ENCODE results near the gene RNFT1. TPM values are rescaled to one million over a fixed set of nuclear protein-coding genes. Genes with fewer than 3 reads are reported as not detected.
"Not testable (repeated sequence)": the region's sequence is repeated elsewhere in the genome, so short reads cannot be mapped to it uniquely, and the experiment has no call there.

The RNFT1 gene
- total and polyA plus RNA-seq, 9 donors = 9.0 to 19.3 (median 14.0) TPM

DNA sequence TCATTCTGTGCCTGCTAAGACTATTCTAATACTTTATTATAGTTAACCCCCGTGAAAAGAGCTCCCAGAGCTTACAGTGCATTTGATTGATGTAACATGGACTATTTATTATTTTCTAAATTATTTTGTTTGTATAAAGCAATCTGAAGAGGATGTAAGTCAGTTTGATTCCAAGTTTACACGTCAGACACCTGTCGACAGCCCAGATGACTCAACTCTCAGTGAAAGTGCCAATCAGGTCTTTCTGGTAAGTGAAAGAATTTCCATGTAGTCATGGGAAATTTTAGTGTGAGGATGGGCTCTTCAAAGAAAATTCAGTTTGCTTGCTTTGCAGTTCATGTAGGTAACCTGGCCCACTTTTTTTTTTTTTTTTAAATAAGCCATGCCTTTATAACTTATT is 23.8 kb downstream of the RNFT1 start:
- not testable (repeated sequence) for H3K27me3 ChIP-seq (ENCODE audit: control insufficient read depth, insufficient read depth, low read length); H3K27ac ChIP-seq (ENCODE audit: low read length); DNase-seq; H3K9me3 ChIP-seq (replicated peaks; ENCODE audit: control insufficient read depth, low read depth, low read length); H3K4me3 ChIP-seq (ENCODE audit: low read length); H3K4me1 ChIP-seq (ENCODE audit: control insufficient read depth, insufficient read depth, low read length)
- 100% methylated on average over 1 of the region's 3 CpGs for WGBS (ENCODE audit: insufficient coverage)
- H3K36me3 ChIP-seq (ENCODE audit: control insufficient read depth, insufficient read depth, low read length) = peaks cover 34% of the 10 kb centered on the region

- WGBS (ENCODE audit: insufficient coverage) = no CpG with 5 or more reads among the region's 1 CpG
- DNase-seq; H3K27ac ChIP-seq (ENCODE audit: low read length); H3K4me3 ChIP-seq (ENCODE audit: low read length); H3K4me1 ChIP-seq (ENCODE audit: control insufficient read depth, insufficient read depth, low read length); H3K27me3 ChIP-seq (ENCODE audit: control insufficient read depth, insufficient read depth, low read length); H3K9me3 ChIP-seq (replicated peaks; ENCODE audit: control insufficient read depth, low read depth, low read length): not testable (repeated sequence)
- peaks cover 27% of the 10 kb centered on the region for H3K36me3 ChIP-seq (ENCODE audit: control insufficient read depth, insufficient read depth, low read length)
Observed at GRCh38 chr17:59933317-59933716, 31.2 kb downstream of the RNFT1 start.

- DNase-seq; H3K4me3 ChIP-seq (ENCODE audit: low read length); H3K27ac ChIP-seq (ENCODE audit: low read length); H3K27me3 ChIP-seq (ENCODE audit: control insufficient read depth, insufficient read depth, low read length); H3K4me1 ChIP-seq (ENCODE audit: control insufficient read depth, insufficient read depth, low read length); H3K9me3 ChIP-seq (replicated peaks; ENCODE audit: control insufficient read depth, low read depth, low read length): not testable (repeated sequence)
- 86% methylated on average over 1 of the region's 3 CpGs for WGBS (ENCODE audit: insufficient coverage)
- H3K36me3 ChIP-seq (ENCODE audit: control insufficient read depth, insufficient read depth, low read length) = peaks cover 29% of the 10 kb centered on the region
Observed at GRCh38 chr17:59930768-59931167, 33.8 kb downstream of the RNFT1 start.

DNA sequence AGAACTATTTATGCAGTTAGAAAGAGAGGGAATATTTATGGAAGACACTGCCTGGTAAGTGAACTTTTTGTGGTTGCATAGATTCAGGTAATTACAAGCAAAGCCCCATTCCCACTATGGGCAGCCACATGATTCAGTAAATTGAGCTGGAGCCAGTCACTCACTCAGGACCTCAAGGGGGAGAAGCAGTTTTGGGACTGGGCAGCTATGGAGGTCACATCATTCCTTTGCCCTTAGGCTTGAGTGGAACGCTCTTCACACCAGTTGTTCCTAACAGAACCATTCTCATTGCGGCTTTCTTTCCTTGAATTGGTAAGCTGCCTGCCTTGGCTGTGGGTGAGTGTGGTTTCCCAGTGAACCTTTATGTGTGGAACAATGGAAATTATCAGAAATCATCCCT is 34.4 kb downstream of the RNFT1 start:
- H3K9me3 ChIP-seq (replicated peaks; ENCODE audit: control insufficient read depth, low read depth, low read length); H3K4me3 ChIP-seq (ENCODE audit: low read length); H3K27me3 ChIP-seq (ENCODE audit: control insufficient read depth, insufficient read depth, low read length); DNase-seq; H3K4me1 ChIP-seq (ENCODE audit: control insufficient read depth, insufficient read depth, low read length); H3K27ac ChIP-seq (ENCODE audit: low read length): not testable (repeated sequence)
- no CpG with 5 or more reads among the region's 2 CpGs for WGBS (ENCODE audit: insufficient coverage)
- peaks cover 27% of the 10 kb centered on the region for H3K36me3 ChIP-seq (ENCODE audit: control insufficient read depth, insufficient read depth, low read length)

DNA sequence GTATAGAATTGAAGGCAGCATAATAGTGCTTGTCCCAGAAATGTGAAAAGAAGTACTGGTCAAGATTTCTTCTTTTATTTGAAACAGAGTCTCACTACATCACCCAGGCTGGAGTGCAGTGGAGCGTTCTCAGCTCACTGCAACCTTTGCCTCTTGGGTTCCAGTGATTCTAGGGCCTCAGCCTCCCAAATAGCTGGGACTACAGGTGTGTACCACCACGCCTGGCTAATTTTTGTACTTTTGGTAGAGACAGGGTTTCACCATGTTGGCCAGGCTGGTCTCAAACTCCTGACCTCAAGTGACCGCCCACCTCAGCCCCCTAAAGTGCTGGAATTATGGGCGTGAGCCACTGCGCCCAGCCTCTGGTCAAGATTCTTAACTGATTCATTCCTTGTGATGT is 43.9 kb downstream of the RNFT1 start:
- DNase-seq; H3K9me3 ChIP-seq (replicated peaks; ENCODE audit: control insufficient read depth, low read depth, low read length); H3K4me3 ChIP-seq (ENCODE audit: low read length); H3K4me1 ChIP-seq (ENCODE audit: control insufficient read depth, insufficient read depth, low read length); H3K27ac ChIP-seq (ENCODE audit: low read length); H3K27me3 ChIP-seq (ENCODE audit: control insufficient read depth, insufficient read depth, low read length): not testable (repeated sequence)
- peaks cover 36% of the 10 kb centered on the region for H3K36me3 ChIP-seq (ENCODE audit: control insufficient read depth, insufficient read depth, low read length)
- 100% methylated on average over 1 of the region's 5 CpGs for WGBS (ENCODE audit: insufficient coverage)

GRCh38 chr17:59916446-59916845 is 48.1 kb downstream of the RNFT1 start:
- H3K4me3 ChIP-seq (ENCODE audit: low read length) = no peak overlapping the region
- no peaks in the 10 kb centered on the region for H3K9me3 ChIP-seq (replicated peaks; ENCODE audit: control insufficient read depth, low read depth, low read length)
- no peaks in the 10 kb centered on the region for H3K27me3 ChIP-seq (ENCODE audit: control insufficient read depth, insufficient read depth, low read length)
- H3K4me1 ChIP-seq (ENCODE audit: control insufficient read depth, insufficient read depth, low read length) = no peaks in the 10 kb centered on the region
- H3K36me3 ChIP-seq (ENCODE audit: control insufficient read depth, insufficient read depth, low read length) = peaks cover 51% of the 10 kb centered on the region
- no peak for DNase-seq
- H3K27ac ChIP-seq (ENCODE audit: low read length) = no peak overlapping the region

GRCh38 chr17:59914274-59914854 is 50.2 kb downstream of the RNFT1 start:
- H3K27me3 ChIP-seq (ENCODE audit: control insufficient read depth, insufficient read depth, low read length) = no peaks in the 10 kb centered on the region
- peak; percentile 54 for DNase-seq
- no peak overlapping the region for H3K27ac ChIP-seq (ENCODE audit: low read length)
- no CpG with 5 or more reads among the region's 1 CpG for WGBS (ENCODE audit: insufficient coverage)
- H3K4me3 ChIP-seq (ENCODE audit: low read length) = no peak overlapping the region
- H3K9me3 ChIP-seq (replicated peaks; ENCODE audit: control insufficient read depth, low read depth, low read length) = no peaks in the 10 kb centered on the region
- no peaks in the 10 kb centered on the region for H3K4me1 ChIP-seq (ENCODE audit: control insufficient read depth, insufficient read depth, low read length)
- H3K36me3 ChIP-seq (ENCODE audit: control insufficient read depth, insufficient read depth, low read length) = peaks cover 39% of the 10 kb centered on the region

DNA sequence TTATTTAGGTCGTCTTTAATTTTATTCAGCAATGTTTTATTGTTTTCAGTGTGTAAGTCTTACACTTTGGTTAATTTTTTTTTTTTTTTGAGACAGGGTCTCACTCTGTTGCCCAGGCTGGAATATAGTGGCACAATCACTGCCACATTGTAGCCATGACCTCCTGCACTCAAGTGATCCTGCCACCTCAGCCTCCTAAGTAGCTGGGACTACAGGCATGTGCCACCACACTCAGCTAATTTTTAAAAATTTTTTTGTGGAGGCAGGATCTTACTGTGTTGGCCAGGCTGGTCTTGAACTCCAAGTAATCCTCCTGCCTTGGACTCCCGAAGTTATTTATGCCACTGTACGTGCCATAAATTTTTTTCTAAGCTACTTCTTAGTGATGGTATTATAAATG is 57.1 kb downstream of the RNFT1 start:
- H3K36me3 ChIP-seq (ENCODE audit: control insufficient read depth, insufficient read depth, low read length) = peaks cover 4% of the 10 kb centered on the region
- no peak for DNase-seq
- H3K4me3 ChIP-seq (ENCODE audit: low read length) = no peak overlapping the region
- no peak overlapping the region for H3K27ac ChIP-seq (ENCODE audit: low read length)
- no peaks in the 10 kb centered on the region for H3K27me3 ChIP-seq (ENCODE audit: control insufficient read depth, insufficient read depth, low read length)
- 60% methylated on average over 1 of the region's 3 CpGs for WGBS (ENCODE audit: insufficient coverage)
- H3K4me1 ChIP-seq (ENCODE audit: control insufficient read depth, insufficient read depth, low read length) = no peaks in the 10 kb centered on the region
- no peaks in the 10 kb centered on the region for H3K9me3 ChIP-seq (replicated peaks; ENCODE audit: control insufficient read depth, low read depth, low read length)

DNA sequence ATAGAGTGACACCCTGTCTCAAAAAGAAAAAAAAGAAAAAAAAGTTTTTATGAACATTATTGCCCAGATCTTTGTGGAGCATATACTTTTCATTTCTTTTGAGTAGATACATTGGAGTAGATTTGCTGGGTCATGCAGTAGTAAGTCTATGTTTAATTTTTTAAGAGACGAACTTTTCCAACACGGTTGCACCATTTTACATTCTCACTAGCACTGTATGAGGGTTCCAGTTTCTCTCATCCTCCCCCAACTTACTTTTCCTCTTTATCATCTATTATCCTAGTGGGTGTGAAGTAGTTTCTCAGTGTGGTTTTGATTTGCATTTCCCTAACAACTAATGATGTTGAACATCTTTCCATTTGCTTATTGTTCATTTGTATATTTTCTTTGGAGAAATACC is 61.1 kb downstream of the RNFT1 start:
- Histone ChIP-seq H3K27ac (ENCODE audit: low read length) (no peak overlapping the region), H3K4me1 (ENCODE audit: control insufficient read depth, insufficient read depth, low read length) (no peaks in the 10 kb centered on the region), H3K9me3 (replicated peaks; ENCODE audit: control insufficient read depth, low read depth, low read length) (no peaks in the 10 kb centered on the region), H3K27me3 (ENCODE audit: control insufficient read depth, insufficient read depth, low read length) (no peaks in the 10 kb centered on the region), H3K36me3 (ENCODE audit: control insufficient read depth, insufficient read depth, low read length) (peaks cover 3% of the 10 kb centered on the region), H3K4me3 (ENCODE audit: low read length) (no peak overlapping the region)
- WGBS (ENCODE audit: insufficient coverage) = no CpG with 5 or more reads among the region's 2 CpGs
- DNase-seq = no peak

Data from muscle of leg (tissue), 11 donors.